ENCODE measurements around the gene GALNT9. TPM values are rescaled to one million over a fixed set of nuclear protein-coding genes. Genes with fewer than 3 reads are reported as not detected.

GALNT9 gene
- total RNA-seq, 2 donors from 2014 or later = 4.0 to 10.8 TPM

DNA sequence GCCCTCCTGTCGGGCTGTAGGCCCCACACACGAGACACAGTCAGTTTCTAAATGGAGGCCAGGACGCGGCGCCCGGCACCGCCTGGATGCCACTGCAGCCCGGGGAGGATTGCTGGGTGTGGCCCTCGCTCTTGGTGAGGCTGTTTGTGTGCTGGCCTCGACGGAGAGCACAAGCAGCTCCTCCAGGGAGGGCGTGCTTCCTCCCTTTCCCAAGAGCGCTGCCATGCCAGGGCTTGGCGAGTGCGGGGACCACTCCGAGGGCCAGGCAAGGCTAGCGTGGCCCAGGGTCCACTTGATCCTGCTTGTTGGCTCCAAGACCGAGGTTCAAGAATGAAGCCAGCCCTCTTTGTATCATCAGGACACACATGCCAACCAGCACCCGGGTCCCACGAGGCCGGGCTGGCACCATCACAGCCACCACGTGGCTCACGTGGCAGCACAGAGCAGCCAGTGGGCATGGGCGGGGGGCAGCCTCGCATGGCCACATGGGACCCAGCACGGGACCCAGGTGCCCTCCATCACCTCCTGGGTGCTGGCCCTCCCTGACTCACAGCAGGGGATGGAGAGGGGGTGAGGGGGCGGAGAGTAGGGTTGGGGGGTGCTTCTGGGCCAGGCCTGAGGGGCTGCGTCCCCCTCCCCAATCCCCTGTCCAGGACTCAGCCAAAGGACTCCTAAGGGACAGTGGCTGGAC is 113.9 kb downstream of the GALNT9 start:
- H3K9me3 ChIP-seq = no peaks in the 10 kb centered on the region
- H3K36me3 ChIP-seq = no peaks in the 10 kb centered on the region
- H3K4me3 ChIP-seq = no peak overlapping the region
- no peaks in the 10 kb centered on the region for H3K4me1 ChIP-seq
- no peak overlapping the region for H3K27ac ChIP-seq
- no peak for DNase-seq (ENCODE audit: low spot score)
- TF ChIP-seq CTCF (IDR thresholded peaks at IDR 0.05) = no peak
- H3K27me3 ChIP-seq = no peaks in the 10 kb centered on the region

DNA sequence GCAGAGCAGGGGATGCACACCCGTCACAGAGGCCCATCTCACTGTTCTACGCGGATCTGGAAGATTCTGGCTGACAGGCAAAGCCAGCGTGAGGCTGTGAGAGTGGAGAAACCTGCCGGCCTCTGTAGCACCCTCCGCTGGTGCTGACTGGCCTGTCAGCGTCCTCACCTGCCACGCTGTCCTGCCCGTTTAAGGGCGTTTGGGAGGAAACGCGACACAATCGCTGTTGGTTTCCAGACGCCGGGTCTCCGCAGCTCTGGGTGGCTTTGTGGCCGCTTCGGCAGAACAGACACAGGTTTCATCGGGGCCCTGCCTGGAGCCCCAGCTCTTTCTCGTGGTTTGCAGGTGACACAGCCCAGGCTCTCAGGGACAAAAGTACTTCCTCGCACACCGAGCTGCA is 114.5 kb downstream of the GALNT9 start:
- TF ChIP-seq CTCF (IDR thresholded peaks at IDR 0.05) = no peak
- no peak for DNase-seq (ENCODE audit: low spot score)

GRCh38 chr12:132214161-132214476 is 115.3 kb downstream of the GALNT9 start:
- Histone ChIP-seq H3K4me3 (no peak overlapping the region), H3K27ac (no peak overlapping the region), H3K36me3 (no peaks in the 10 kb centered on the region), H3K27me3 (no peaks in the 10 kb centered on the region), H3K9me3 (peaks cover 0 to under 1% of the 10 kb centered on the region in 2 donors), H3K4me1 (no peaks in the 10 kb centered on the region)
- no peak for TF ChIP-seq CTCF (IDR thresholded peaks at IDR 0.05)
- DNase-seq (ENCODE audit: low spot score) = no peak

More for the DNA sequence above, 114.5 kb downstream of the GALNT9 start:
- no peaks in the 10 kb centered on the region for H3K27me3 ChIP-seq
- no peak overlapping the region for H3K4me3 ChIP-seq
- no peaks in the 10 kb centered on the region for H3K9me3 ChIP-seq
- no peaks in the 10 kb centered on the region for H3K36me3 ChIP-seq
- H3K4me1 ChIP-seq = no peaks in the 10 kb centered on the region
- no peak overlapping the region for H3K27ac ChIP-seq

DNA sequence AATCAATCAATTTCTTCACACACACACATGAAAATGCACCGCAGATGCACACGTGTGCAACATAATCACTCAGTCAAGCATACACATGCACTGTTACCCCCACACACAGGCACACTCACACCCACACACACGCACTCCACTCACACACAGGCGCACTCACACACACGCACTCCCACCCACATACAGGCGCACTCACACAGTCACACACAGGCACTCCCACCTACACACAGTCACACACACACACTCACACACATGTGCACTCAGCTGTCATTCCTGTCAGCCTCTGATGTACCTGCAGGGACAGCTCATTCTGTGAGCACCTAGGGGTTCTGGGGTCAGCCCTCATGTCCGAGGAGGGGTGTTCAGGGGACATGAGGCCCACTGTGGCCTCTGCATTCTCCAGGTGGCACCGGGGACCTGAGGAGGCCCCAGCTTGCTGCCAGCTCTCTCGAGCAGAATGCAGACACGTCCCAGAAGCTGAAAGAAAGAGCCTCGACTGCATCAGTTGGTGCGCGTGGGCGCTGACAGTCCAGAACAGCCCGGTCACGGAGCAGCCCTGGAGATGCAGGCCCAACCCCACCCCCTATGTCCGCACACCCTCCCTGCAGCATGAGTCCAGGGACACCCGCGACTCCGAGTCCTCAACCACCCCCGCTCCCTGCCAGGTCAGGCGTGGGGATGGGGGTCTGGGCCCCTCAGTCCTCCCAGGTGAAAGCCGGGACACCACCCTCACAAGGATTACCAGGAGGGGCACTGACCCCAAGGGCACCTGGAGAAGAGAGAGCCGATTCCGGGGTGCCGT is 115.8 kb downstream of the GALNT9 start:
- DNase-seq (ENCODE audit: low spot score) = no peak
- Histone ChIP-seq H3K4me1 (no peaks in the 10 kb centered on the region), H3K4me3 (no peak overlapping the region), H3K9me3 (peaks cover 0 to 6% of the 10 kb centered on the region in 2 donors), H3K36me3 (no peaks in the 10 kb centered on the region), H3K27ac (no peak overlapping the region), H3K27me3 (no peaks in the 10 kb centered on the region)
- TF ChIP-seq CTCF (IDR thresholded peaks at IDR 0.05) = no peak

DNA sequence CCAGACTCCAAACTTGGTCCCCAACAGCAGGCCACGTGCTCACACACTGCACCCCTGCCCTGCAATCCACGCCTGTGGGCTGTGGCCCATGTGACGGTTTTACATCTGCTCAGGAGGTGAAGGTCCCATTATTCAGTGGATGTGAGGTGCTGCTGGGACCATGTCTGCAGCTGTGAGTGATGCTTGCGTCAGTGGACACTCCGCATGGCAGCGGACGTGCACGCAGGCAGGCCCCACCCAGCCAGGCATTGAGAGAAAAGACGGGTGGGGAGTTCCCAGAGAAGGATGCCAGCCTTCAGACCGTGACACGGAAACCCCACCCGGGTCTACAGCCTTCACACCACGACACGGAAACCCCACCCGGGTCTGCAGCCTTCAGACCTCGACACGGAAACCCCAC is 117.6 kb downstream of the GALNT9 start:
- no peak for TF ChIP-seq CTCF (IDR thresholded peaks at IDR 0.05)
- Histone ChIP-seq H3K27me3 (no peaks in the 10 kb centered on the region), H3K4me3 (no peak overlapping the region), H3K36me3 (no peaks in the 10 kb centered on the region), H3K4me1 (no peaks in the 10 kb centered on the region), H3K27ac (no peak overlapping the region), H3K9me3 (peaks cover 0 to 12% of the 10 kb centered on the region in 2 donors)
- no peak for DNase-seq (ENCODE audit: low spot score)
